ENCODE measurements around the gene PI4KA.
"Not testable (repeated sequence)": the region's sequence is repeated elsewhere in the genome, so short reads cannot be mapped to it uniquely, and the experiment has no call there.

PI4KA gene

GRCh38 chr22:20690586-20691317 is 167.9 kb downstream of the PI4KA start:
- not testable (repeated sequence) for DNase-seq (ENCODE audit: low read depth)

DNA sequence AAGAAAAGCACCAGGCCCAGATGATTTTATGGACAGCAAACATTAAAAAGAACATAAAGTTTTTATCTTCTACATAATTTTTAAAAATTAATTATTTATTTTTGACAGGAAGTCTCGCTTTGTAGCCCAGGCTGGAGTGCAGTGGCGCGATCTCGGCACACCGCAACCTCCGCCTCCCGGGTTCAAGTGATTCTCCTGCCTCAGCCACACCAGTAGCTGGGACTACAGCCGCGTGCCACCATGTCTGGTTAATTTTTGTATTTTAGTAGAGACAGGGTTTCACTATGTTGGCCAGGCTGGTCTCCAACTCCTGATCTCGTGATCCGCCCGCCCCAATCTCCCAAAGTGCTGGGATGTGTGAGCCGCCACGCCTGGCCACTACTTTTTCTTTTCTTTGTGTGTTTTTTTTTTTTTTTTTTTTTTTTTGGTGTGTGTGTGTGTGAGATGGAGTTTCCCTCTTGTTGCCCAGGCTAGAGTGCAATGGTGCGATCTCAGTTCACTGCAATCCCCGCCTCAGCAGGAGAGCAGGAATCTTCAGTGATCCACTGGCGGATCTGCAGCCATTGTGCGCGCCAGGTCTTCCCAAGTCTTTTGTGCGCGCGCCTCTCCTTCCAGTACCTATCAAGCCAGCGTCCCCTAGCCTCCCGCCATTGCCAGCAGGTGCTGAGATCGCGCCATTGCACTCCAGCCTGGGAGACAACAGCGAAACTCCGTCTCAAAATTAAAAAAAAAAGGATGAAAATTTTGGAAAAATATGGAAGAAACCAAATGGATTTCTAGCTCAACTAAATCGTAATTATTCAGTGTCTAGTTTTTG is 171.0 kb downstream of the PI4KA start:
- DNase-seq (ENCODE audit: low read depth): not testable (repeated sequence)

- DNase-seq (ENCODE audit: low read depth): not testable (repeated sequence)
Observed at GRCh38 chr22:20685764-20686163, 172.8 kb downstream of the PI4KA start.

GRCh38 chr22:20678792-20679435 is 179.7 kb downstream of the PI4KA start:
- DNase-seq (ENCODE audit: low read depth): not testable (repeated sequence)

DNA sequence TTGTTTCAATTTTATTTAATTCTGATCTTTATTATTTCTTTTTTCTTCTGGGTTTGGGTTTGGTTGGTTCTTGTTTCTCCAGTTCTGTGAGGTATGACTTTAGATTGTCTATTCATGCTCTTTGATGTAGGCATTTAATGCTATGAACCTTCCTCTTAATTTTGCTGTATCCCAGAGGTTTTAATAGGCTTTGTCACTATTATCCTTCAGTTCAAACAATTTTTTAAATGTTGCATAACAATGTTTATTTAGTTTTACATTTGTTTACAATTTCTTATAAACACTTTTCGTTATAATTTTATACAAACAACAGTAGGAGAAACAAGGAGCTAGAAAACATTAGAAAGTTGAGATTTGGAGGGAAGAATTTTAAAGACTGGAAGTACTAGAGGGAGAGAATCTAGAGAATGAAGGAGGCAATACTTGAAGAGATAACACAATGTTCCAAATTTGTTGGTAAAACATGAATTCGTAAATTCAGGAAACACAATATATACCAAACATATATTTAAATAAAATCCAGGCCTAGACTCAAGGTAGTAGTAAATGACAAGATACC is 180.8 kb downstream of the PI4KA start:
- no peak for DNase-seq (ENCODE audit: low read depth)

- not testable (repeated sequence) for DNase-seq (ENCODE audit: low read depth)
Observed at GRCh38 chr22:20675613-20676012, 183.0 kb downstream of the PI4KA start.

- DNase-seq (ENCODE audit: low read depth): no peak
Observed at GRCh38 chr22:20674998-20675397, 183.6 kb downstream of the PI4KA start.

DNA sequence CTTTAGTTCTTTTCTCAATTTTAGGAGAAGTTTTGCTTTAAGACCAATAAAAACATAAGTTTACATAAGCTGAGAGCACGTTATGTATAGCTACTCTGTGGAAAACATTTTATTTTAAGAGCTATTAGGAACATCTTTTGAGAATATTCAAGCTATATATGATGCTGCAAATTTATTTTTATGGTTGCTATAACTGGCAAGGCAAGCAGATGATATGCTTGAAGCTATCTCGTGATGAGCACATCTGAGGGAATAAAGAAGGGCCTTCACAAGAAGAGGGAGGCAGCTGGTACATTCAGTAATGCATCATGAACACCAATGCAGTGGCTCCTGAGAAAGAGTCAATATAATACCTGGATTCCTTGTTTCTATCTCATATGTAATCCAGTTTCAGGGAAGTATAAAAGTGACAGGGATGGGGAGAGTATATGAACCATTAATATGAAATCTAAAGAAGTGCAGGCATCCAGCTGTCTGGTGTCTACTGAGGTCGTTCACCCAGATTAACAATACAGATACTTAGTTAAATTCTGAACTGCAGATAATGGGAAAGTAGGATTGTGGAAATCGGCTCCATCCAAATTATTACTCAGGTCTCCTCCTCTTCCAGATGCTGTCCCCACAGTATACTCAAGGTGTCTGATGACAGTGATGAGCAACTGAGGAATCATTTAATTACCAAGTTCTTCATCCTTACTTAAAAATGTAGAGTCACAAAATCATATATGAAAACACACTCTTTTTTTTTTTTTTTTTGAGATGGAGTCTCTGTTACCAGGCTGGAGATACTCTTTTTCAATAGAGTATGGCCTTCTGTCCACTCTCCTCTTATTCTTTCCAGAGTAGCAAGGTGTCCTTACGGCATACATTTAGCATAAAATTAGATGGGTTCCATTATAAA is 185.1 kb downstream of the PI4KA start:
- no peak for DNase-seq (ENCODE audit: low read depth)

- DNase-seq (ENCODE audit: low read depth): no peak
Observed at GRCh38 chr22:20672732-20673131, 185.9 kb downstream of the PI4KA start.

GRCh38 chr22:20672082-20672424 is 186.6 kb downstream of the PI4KA start:
- DNase-seq (ENCODE audit: low read depth): no peak

DNA sequence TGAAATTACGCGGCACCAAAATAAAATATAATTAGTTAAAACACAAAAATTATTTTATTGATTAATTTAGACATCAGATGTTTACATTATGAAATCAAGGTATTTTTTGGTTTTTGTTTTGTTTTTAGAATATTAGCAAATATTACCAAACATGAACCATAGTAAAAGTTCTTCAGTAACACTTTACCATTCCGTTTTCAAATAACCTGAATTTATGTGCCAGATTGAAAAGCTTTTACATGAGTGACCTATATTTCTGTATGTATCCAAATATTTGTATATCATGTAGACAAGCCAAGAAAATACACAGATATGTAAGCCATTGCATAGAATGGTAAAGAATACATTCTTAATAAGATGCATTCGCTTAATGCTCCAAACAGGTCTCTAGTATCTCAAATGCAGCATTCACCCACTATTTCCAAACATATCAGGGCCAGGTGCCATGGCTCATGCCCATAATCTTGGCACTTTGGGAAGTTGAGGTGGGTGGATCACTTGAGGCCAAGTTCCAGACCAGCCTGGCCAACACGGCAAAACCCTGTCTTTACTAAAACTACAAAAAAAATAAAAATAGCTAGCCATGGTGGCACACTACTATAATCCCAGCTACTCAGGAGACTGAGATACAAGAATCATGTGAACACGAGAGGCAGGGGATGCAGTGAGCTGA is 187.1 kb downstream of the PI4KA start:
- DNase-seq (ENCODE audit: low read depth): no peak

DNA sequence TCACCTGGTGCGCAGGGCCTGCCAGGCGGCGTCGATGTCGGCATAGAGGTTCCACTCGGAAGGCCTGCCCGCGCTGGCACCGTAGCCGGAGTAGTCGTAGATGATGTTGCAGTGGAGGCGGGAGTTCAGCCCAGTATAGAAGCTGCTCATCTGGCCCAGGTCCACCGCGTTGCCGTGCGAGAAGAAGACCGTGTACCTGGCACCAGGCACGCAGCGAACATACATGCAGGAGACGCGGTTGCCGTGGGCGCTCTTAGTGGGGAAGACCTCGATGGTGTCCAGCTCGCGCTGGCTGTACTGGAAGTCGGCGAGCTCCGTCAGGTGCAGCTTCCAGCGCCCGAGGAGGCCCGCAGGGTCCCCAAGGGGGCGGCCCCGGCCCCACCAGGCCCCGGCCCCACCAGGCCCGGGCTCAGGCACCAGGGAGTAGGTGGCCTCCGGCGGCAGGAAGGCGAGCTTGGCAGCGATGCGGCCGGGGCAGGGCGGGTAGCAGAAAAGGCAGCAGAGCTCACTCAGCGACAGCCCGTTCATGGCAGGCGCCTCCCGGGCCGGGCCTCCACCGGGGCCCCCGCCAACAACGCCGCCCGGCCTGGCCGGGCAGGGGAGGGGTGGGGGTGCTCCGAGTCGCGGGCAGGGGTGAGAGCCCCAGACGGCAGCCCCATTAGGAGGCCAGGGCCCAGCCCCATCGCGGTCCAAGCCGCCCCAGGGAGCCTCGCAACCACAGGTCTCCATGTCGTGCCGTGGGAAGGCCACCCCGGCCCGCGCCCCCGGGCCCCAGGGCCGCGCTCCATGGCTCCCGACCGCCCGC is 188.0 kb downstream of the PI4KA start:
- not testable (repeated sequence) for DNase-seq (ENCODE audit: low read depth)

- DNase-seq (ENCODE audit: low read depth): not testable (repeated sequence)
Observed at GRCh38 chr22:20669884-20670283, 188.7 kb downstream of the PI4KA start.

GRCh38 chr22:20669471-20669870 is 189.1 kb downstream of the PI4KA start:
- DNase-seq (ENCODE audit: low read depth): not testable (repeated sequence)

DNA sequence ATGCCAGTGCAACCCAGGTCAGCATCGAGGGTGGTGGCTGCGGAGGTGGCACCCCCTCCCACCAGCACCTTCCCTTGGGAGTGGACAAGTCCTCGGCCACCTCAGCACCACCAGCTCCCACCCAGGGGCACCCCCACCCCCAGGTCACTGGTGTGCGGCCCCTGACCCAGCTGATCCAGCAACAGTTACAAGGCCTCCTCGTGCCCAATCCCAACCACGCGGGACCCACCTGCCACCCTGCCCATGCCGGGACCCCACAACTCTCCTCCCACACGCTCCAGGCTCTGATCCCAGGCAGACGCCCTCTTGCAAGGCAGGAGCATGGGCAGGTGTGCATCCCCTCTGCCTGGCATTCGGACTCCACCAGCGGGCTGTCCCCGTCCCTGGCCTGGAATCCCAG is 189.8 kb downstream of the PI4KA start:
- not testable (repeated sequence) for DNase-seq (ENCODE audit: low read depth)

- not testable (repeated sequence) for DNase-seq (ENCODE audit: low read depth)
Observed at GRCh38 chr22:20668226-20668625, 190.4 kb downstream of the PI4KA start.

DNA sequence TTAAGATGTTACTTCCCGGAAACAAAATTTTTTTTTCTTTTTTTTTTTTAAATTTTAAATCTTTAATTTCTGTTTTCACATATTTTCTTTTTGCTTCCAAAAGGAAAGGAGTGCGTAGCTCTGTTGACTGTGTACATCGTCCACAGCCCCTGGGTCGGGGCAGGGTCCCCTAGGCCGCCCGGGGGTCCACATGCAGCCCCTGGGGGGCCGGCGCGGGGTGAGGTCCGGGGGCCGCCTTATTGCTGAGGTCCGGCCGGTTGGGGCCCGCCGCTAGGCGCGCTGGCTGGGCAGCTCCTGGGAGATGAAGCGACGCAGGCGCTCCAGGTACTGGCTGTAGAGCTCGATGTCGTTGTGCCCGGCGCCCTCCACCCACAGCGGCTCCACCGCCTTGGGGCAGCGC is 191.1 kb downstream of the PI4KA start:
- DNase-seq (ENCODE audit: low read depth): not testable (repeated sequence)

DNA sequence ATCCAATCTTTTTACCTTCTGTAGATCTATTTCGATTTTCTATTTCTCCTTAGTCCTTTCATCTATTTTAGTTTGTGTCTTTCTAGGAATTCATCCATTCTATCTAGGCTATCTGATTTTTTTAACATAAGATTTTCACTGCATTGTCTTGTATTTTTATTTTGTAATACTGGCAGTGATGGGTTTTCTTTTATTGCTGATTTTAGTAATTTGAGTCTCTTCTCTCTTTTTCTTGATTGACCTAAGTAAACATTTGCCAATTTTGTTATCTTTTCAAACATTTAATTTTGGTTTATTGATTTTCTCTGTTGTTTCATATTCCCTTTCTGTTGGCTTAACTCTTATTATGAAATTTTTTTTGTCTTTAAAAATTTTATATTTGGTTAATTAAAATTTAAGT is 192.1 kb downstream of the PI4KA start:
- no peak for DNase-seq (ENCODE audit: low read depth)

GRCh38 chr22:20664594-20664959 is 194.0 kb downstream of the PI4KA start:
- no peak for DNase-seq (ENCODE audit: low read depth)

- no peak for DNase-seq (ENCODE audit: low read depth)
Observed at GRCh38 chr22:20663941-20664593, 194.5 kb downstream of the PI4KA start.
